Measurements from ENCODE around the gene GLIS1. TPM values are rescaled to one million over a fixed set of nuclear protein-coding genes. Genes with fewer than 3 reads are reported as not detected.
"Not testable (repeated sequence)": the region's sequence is repeated elsewhere in the genome, so short reads cannot be mapped to it uniquely, and the experiment has no call there.

Gene GLIS1
- total and polyA plus RNA-seq, 2 donors (not counting 3 experiments of a cell fraction or from before 2014, with no cell fraction given): not detected

DNA sequence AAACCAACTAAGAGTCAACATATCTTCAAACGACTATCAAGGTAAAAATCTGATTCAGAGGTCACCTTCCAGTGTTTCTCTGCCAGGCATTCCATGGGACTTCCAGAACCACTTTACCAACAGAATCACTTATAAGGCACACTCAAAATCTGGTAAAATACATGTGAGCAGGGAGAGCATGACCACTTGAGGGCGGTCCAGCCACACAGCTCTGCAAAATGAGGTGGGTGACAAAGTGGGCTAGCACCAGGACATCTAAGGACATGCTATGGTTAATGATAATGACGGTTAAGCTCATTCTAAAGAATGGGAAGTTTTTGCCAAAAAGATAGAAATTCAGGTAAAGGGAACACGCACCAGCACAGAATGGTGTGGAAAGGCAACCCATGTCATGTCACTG lies 24.5 kb upstream of the GLIS1 start:
- no TSS peak for BruUV-seq (replicated peaks)
- H3K4me3 ChIP-seq (replicated peaks in 1 of 3; ENCODE audit: insufficient read depth in 1 of 3, low read depth in 1 of 3, low read length in 3 of 3): no peak overlapping the region
- intact Hi-C loops (cut with micrococcal nuclease): no loop called here
- TF ChIP-seq EZH2 (IDR thresholded peaks at IDR 0.05; ENCODE audit: borderline replicate concordance, low read depth, low read length, severe bottlenecking): no peak
- H3K79me2 ChIP-seq (ENCODE audit: control insufficient read depth, insufficient read depth, low read length): no peaks in the 10 kb centered on the region
- no peaks in the 10 kb centered on the region for H4K20me1 ChIP-seq (replicated peaks; ENCODE audit: control insufficient read depth, extremely low read depth, insufficient read depth, low read length)
- no peak overlapping the region for H3K4me2 ChIP-seq (ENCODE audit: insufficient read depth, low read length)
- no peak for FAIRE-seq
- H3K9ac ChIP-seq (replicated peaks; ENCODE audit: extremely low read depth, insufficient read depth, low read length): no peak overlapping the region
- dilution Hi-C loops (cut with MboI; ENCODE audit: extremely low pct_ligation_motif_present, low sequenced_read_pairs): no loop called here
- H3K4me1 ChIP-seq (ENCODE audit: control insufficient read depth, extremely low read depth, insufficient read depth, low read length): peaks cover 28% of the 10 kb centered on the region
- no peaks in the 10 kb centered on the region for H3K9me3 ChIP-seq (replicated peaks; ENCODE audit: control insufficient read depth, insufficient read depth, low read length)
- no peak overlapping the region for H2AFZ ChIP-seq (ENCODE audit: low read depth, low read length)
- no peak overlapping the region for H3K27ac ChIP-seq (ENCODE audit: insufficient read depth, low read depth, low read length)
- H3K9me1 ChIP-seq (replicated peaks; ENCODE audit: control insufficient read depth, extremely low read depth, insufficient read depth, low read length): no peaks in the 10 kb centered on the region
- no peaks in the 10 kb centered on the region for H3K36me3 ChIP-seq (ENCODE audit: control insufficient read depth in 2 of 2, extremely low read depth in 1 of 2, insufficient read depth in 2 of 2, low read length in 2 of 2)
- ChIA-PET POLR2A (no interaction called here), CTCF (interaction anchor here (1.6 to 2.1 kb wide), 2 partner anchors 10 to 48 kb away, joined by 6 to 11 read pairs; no protein-coding TSS in a partner anchor)
- no peaks in the 10 kb centered on the region for H3K27me3 ChIP-seq (ENCODE audit: control insufficient read depth in 2 of 2, insufficient read depth in 2 of 2, low read length in 2 of 2)
- DNase-seq (ENCODE audit: low read depth, low spot score): no peak

DNA sequence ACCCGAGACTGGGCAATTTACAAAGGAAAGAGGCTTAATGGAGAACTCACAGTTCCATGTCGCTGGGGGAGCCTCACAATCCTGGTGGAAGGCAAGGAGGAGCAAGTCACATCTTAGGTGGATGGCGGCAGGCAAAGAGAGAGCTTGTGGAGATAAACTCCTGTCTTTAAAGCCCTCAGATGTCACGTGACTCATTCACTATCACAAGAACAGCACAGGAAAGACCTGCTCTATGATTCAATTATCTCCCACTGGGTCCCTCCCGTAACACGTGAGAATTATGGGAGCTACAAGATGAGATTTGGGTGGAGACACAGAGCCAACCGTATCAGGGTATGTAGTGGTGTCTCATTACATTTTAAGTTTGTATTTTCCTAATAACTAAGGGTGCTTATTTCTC lies 21.5 kb upstream of the GLIS1 start:
- CTCF ChIA-PET; DNase-seq (ENCODE audit: low read depth, low spot score); H3K36me3 ChIP-seq (ENCODE audit: control insufficient read depth in 2 of 2, extremely low read depth in 1 of 2, insufficient read depth in 2 of 2, low read length in 2 of 2); POLR2A ChIA-PET; H3K4me2 ChIP-seq (ENCODE audit: insufficient read depth, low read length); H3K4me3 ChIP-seq (replicated peaks in 1 of 3; ENCODE audit: insufficient read depth in 1 of 3, low read depth in 1 of 3, low read length in 3 of 3); H3K9ac ChIP-seq (replicated peaks; ENCODE audit: extremely low read depth, insufficient read depth, low read length); FAIRE-seq; H3K79me2 ChIP-seq (ENCODE audit: control insufficient read depth, insufficient read depth, low read length); H3K27me3 ChIP-seq (ENCODE audit: control insufficient read depth in 2 of 2, insufficient read depth in 2 of 2, low read length in 2 of 2); H3K4me1 ChIP-seq (ENCODE audit: control insufficient read depth, extremely low read depth, insufficient read depth, low read length); H3K9me3 ChIP-seq (replicated peaks; ENCODE audit: control insufficient read depth, insufficient read depth, low read length); H4K20me1 ChIP-seq (replicated peaks; ENCODE audit: control insufficient read depth, extremely low read depth, insufficient read depth, low read length); H2AFZ ChIP-seq (ENCODE audit: low read depth, low read length); dilution Hi-C loops (cut with MboI; ENCODE audit: extremely low pct_ligation_motif_present, low sequenced_read_pairs); intact Hi-C loops (cut with micrococcal nuclease); H3K9me1 ChIP-seq (replicated peaks; ENCODE audit: control insufficient read depth, extremely low read depth, insufficient read depth, low read length); H3K27ac ChIP-seq (ENCODE audit: insufficient read depth, low read depth, low read length); BruUV-seq (replicated peaks): not testable (repeated sequence)
